Testis (tissue), 2 donors: ENCODE measurements around the gene IFFO2.

Experiments used
- POLR2A ChIP-seq: fragments of 450-650 bp; IDR thresholded peaks from one replicate; pipeline ENCODE4 v1.6.1; 2017; ENCODE audit warnings: antibody characterized with exemption, mild to moderate bottlenecking, moderate library complexity
- TF ChIP-seq, protein P1 (sequence below), 3 experiments: fragments of 450-650 bp in 2 of 3; fragments of 200-600 bp in 1 of 3; sonication (generic) in 1 of 3; IDR thresholded peaks; one replicate each; pipeline ENCODE4 v1.5.1; 2016 to 2019; ENCODE audit warnings: antibody characterized with exemption in 3 of 3, mild to moderate bottlenecking in 2 of 3, moderate library complexity in 1 of 3

DNA sequence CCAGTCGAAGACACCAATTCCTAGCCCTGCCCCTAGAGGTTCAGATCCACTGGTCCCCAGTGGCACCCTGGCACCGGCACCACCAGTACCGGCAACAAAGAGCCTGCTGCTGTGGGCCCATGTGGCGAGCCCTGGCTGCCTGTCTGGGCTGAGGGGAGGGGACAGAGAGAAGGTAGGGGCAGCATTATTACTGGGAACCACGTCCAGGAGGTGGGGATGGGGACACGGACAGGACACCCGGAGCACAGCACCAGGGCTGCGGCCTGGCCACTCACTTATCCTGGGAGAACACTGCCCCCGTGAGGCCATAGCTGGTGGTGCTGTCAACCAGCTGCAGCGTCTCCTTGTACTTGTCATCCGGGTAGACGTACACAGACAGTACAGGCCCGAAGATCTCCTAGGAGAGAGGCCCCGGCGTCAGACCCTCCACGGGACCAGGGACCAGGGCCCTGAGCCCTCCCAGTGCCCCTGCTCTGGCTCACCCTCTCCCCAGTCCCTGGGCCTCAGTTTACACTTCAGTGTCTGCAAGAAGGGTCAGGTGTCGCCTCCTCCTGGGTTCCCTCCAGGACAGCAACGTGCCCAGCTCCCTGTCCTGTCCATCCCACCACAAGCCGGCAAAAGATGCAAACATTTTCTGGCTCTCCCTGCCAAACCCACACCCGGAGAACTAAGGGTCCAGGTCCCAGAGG, 81.2 kb downstream of the IFFO2 start:
- TF ChIP-seq, protein P1, sequence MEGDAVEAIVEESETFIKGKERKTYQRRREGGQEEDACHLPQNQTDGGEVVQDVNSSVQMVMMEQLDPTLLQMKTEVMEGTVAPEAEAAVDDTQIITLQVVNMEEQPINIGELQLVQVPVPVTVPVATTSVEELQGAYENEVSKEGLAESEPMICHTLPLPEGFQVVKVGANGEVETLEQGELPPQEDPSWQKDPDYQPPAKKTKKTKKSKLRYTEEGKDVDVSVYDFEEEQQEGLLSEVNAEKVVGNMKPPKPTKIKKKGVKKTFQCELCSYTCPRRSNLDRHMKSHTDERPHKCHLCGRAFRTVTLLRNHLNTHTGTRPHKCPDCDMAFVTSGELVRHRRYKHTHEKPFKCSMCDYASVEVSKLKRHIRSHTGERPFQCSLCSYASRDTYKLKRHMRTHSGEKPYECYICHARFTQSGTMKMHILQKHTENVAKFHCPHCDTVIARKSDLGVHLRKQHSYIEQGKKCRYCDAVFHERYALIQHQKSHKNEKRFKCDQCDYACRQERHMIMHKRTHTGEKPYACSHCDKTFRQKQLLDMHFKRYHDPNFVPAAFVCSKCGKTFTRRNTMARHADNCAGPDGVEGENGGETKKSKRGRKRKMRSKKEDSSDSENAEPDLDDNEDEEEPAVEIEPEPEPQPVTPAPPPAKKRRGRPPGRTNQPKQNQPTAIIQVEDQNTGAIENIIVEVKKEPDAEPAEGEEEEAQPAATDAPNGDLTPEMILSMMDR (IDR thresholded peaks at IDR 0.05): peak; percentile 58 to 75 (median 74)
- TF ChIP-seq POLR2A: no peak
